ENCODE data around the gene ELMO3. TPM values are rescaled to one million over a fixed set of nuclear protein-coding genes. Genes with fewer than 3 reads are reported as not detected.
A peak's percentile ranks its signal among the peaks of the same experiment; 100 is the strongest.

The ELMO3 gene
- total and polyA plus RNA-seq, 2 of the 13 experiments (the other 11 are each of a cell fraction or from before 2014, with no cell fraction given): 2.6 to 4.0 TPM

- TF ChIP-seq FOXP4 (CRISPR knock-in tag; IDR thresholded peaks at IDR 0.05) (no peak), ZBTB42 (CRISPR knock-in tag; IDR thresholded peaks at IDR 0.05) (no peak), ZNF441 (CRISPR knock-in tag; IDR thresholded peaks at IDR 0.05; ENCODE audit: borderline replicate concordance) (no peak), SSRP1 (CRISPR knock-in tag; IDR thresholded peaks at IDR 0.05) (0 out of 2 replicates have a peak, but pooled peaks have one; percentile 24), ZNF205 (CRISPR knock-in tag; IDR thresholded peaks at IDR 0.05) (no peak), NFYC (CRISPR knock-in tag; IDR thresholded peaks at IDR 0.05) (no peak), RFX1 (IDR thresholded peaks at IDR 0.05) (no peak)
These were observed 7.9 kb downstream of the ELMO3 start (continued) for GRCh38 chr16:67206838-67207248.

GRCh38 chr16:67207249-67208091, 8.5 kb downstream of the ELMO3 start:
- 52% methylated on average over 15 of the region's 21 CpGs for whole genome bisulfite sequencing (ENCODE audit: low lambda C conversion rate)
- Histone ChIP-seq H3K27ac (ENCODE audit: extremely low read length, insufficient read depth, low read length) (no peak overlapping the region), H3K9me3 (ENCODE audit: low read length) (no peaks in the 10 kb centered on the region), H3K36me3 (replicated peaks in 1 of 2; ENCODE audit: control insufficient read depth in 1 of 2, insufficient read depth in 2 of 2, low read length in 2 of 2) (peaks cover 9 to 10% of the 10 kb centered on the region in 2 experiments; a peak in 3 of 5 replicates), H3K9ac (ENCODE audit: insufficient read depth, low read depth, low read length) (peak overlapping the region; percentile 5; the same call in 1 of the 2 replicates), H3K4me2 (ENCODE audit: low read depth, low read length) (peak overlapping the region; percentile 4; the same call in 1 of the 2 replicates), H3K4me1 (ENCODE audit: insufficient read depth, low read length) (peaks cover 55% of the 10 kb centered on the region), H2AFZ (ENCODE audit: low read length) (no peak overlapping the region), H3K79me2 (ENCODE audit: insufficient read depth, low read length) (no peaks in the 10 kb centered on the region), H3K4me3 (replicated peaks in 1 of 3; ENCODE audit: insufficient read depth in 1 of 3, low read depth in 2 of 3, low read length in 3 of 3) (no peak overlapping the region; a peak in 1 of 6 replicates), H3K27me3 (ENCODE audit: control insufficient read depth in 1 of 2, insufficient read depth in 2 of 2, low read length in 2 of 2) (no peaks in the 10 kb centered on the region), H4K20me1 (ENCODE audit: insufficient read depth, low read length) (no peaks in the 10 kb centered on the region)
- ATAC-seq (peak; percentile 15), FAIRE-seq (no peak), DNase-seq (ENCODE audit: low spot score) (no peak)
- ChIA-PET CTCF (ENCODE audit: low intra/inter-chr PET ratio, low total read pairs) (no interaction called here), POLR2A (interaction anchor here (0.5 to 2.1 kb wide), 7 partner anchors 9 to 40 kb away, joined by 3 to 6 read pairs (median 3); partner anchors contain the start of genes FHOD1, NOL3 and TMEM208)
- in situ Hi-C loops (cut with HindIII; ENCODE audit: extremely low pct_ligation_motif_present, low pct_unique_long_range_greater_than_20kb) (no loop called here), intact Hi-C loops (cut with micrococcal nuclease; ENCODE audit: unreplicated experiment) (no loop called here)
- BruUV-seq (replicated peaks): no TSS peak
- TF ChIP-seq EED (CRISPR knock-in tag; IDR thresholded peaks at IDR 0.05): no peak
- TF ChIP-seq POGK (CRISPR knock-in tag; conservative IDR thresholded peaks at IDR 0.05): peak; percentile 48; the same call in 1 of the 2 replicates
- TF ChIP-seq IKZF1 (IDR thresholded peaks at IDR 0.05): no peak
- TF ChIP-seq SNAPC4 (CRISPR knock-in tag; IDR thresholded peaks at IDR 0.05): no peak

Data from HepG2 (cell line).